GM19372 (cell line): ENCODE results near the gene KLHL22.
"Not testable (repeated sequence)": the region's sequence is repeated elsewhere in the genome, so short reads cannot be mapped to it uniquely, and the experiment has no call there.

ENCODE experiments used
- ATAC-seq: cut with Tn5 transposase; IDR thresholded peaks from one replicate; pipeline ENCODE4 v1.9.1; 2021; ENCODE audit warnings: mild to moderate bottlenecking, low read depth, moderate library complexity; ENCODE audit not compliant: unreplicated experiment

The KLHL22 gene

GRCh38 chr22:20423906-20424551 is 71.6 kb downstream of the KLHL22 start:
- no peak for ATAC-seq

DNA sequence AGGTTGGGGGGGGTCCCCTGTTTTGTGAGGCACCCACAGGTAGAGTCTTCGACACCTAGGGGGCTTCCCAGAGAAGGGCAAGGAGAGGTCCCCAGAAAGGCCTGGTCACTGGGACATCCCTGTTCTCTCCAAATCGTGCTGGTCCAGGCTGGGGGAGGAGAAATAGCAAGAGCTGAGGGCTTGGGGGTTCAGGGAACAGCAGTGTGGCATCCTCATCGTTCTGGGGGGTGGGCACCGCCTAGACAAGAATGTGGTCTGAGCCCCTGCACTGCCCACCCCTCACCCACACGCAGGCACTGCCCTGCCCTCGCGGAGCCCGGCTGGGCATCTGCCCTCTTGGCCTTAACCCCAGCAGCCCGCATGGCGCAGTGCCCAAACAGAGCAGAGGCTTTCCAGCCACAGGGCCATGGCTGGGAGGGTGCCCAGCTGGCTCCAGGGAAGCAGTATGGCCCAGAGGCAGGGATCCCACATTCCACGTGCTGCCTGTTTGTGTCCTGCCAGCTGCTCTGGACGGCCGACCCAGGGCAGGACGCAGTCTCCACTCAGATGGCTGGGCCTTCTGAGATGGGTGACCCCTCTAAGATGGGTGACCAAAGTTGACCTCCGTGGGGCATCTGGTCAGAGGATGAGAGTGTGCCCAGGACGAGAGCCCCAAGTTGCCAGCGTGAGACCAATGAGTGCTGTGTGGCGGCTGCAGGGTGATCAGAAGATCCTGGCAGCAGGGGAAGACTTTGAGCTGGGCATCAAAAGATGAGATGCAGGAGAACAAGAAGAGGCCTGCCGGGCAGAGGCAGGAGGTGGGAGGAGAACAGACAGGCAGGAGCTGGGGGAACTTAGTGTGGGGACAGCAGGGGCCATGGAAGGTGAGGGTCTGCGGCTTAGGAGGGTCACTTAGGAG is 72.3 kb downstream of the KLHL22 start:
- no peak for ATAC-seq

GRCh38 chr22:20422271-20423007 is 73.2 kb downstream of the KLHL22 start:
- no peak for ATAC-seq

- ATAC-seq = no peak
These were observed 74.1 kb downstream of the KLHL22 start for GRCh38 chr22:20421507-20421874.

- no peak for ATAC-seq
These were observed 75.3 kb downstream of the KLHL22 start for GRCh38 chr22:20420157-20420842.

DNA sequence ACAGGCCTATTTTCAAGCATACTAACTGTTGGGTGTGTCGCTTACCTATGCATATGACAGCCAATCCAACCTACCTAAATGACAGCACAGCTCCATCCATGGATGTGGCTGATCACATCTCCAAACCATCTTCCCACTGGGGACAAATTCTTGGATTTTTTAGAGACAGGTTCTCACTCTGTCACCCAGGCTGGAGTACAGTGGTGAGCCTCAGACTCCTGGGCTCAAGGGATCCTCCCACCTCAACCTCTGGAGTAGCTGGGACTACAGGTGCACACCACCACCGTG is 76.0 kb downstream of the KLHL22 start:
- no peak for ATAC-seq

DNA sequence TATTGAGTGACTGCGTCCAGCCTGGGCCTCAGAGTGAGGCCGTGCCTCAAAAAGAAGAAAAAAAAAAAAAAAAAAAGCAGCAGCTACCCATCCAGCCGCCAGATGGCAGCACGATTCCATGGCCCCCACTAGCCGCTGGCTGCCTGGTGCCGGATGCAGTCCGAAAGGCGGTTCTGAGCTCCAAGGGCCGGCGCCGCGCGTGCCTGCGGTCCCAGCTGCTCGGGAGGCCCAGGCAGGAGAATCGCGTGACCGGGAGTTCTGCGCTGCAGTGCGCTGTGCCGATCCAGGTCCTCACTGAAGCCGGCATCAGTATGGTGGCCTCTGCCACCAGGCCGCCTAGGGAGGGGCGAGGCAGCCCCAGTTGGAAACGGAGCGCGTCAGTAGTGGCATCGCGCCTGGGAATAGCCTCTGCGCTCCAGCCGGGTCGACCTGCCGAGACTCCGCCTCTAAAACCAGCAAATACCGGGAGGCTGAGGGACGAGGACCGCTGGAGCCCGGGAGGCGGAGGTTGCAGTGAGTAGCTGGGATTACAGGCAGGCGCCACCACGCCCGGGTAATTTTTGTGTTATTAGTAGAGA is 77.3 kb downstream of the KLHL22 start:
- ATAC-seq = no peak

GRCh38 chr22:20415699-20416098 is 79.9 kb downstream of the KLHL22 start:
- ATAC-seq = not testable (repeated sequence)

- ATAC-seq = not testable (repeated sequence)
These were observed 80.4 kb downstream of the KLHL22 start for GRCh38 chr22:20415241-20415640.

DNA sequence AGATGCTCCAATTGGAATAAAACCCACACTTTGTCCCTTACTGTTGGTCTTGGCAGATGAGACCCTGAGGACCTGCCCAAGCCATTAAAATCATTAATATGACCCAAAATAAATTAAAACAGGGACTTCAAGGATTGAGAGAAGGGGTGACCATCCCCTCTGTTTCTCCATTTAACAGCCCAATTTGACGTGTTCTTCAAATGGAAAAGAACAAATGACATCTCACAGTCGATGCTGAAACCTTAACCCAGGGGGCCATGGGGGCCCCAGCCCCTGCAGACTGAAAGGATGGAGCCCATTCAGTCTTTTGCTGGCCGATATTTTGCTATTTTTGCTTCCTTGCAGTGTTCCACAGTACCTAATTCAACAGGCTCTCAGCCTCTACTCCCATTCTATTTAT is 81.1 kb downstream of the KLHL22 start:
- no peak for ATAC-seq

DNA sequence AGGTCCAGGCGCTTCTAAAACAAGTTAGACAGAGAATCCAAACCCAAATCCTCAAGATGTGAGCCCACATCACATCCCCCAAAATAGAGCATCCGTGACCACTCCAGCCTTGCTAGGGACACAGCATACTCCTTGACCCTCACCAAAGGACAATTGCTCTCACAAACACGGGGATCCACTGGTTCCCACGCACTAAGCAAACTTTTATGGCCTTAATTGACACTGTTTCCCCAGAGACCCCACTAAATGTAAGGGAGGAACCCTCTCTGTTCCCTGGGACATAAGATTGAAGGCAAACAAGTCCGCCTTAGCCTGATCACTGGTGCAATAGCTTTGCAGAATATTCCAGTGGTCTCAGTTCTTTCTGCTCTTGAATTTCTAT is 81.5 kb downstream of the KLHL22 start:
- no peak for ATAC-seq

DNA sequence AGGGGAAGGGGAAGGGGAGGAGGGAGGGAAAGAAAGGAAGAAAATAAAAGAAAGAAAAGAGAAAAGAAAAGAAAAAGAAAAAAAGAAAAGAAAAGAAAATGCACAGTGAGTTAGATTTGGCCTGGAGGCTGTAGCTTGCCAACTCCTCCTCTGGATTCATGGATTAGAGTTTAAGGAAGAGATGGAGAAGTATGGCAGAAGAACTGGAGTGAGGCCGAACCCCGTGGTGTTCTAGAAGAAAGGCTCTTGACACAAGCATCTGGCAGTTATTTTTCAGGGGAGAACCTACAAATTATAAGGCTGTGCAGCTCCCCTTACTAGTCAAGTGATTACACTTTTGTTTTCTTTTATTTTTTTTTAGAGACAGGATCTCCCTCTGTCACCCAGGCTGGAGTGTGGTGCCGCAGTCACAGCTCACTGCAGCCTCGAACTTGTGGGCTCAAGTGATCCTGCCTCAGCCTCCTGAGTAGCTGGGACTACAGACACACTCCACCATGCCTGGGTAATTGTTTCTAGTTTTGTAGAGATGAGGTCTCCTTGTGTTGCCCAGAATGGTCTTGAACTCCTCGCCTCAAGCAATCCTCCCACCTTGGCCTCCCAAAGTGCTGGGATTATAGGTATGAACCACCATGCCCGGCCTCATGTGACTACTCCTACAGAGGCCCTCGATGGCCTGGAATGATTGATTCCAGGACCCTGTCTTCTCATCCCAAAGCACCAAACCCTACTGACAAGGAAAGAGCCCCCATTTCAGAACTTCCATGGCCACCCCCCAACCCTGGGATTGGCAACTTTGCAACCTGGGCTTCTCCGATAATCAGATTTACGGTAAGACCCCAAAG is 82.2 kb downstream of the KLHL22 start:
- ATAC-seq = no peak

- ATAC-seq = no peak
These were observed 83.0 kb downstream of the KLHL22 start for GRCh38 chr22:20412474-20413216.

DNA sequence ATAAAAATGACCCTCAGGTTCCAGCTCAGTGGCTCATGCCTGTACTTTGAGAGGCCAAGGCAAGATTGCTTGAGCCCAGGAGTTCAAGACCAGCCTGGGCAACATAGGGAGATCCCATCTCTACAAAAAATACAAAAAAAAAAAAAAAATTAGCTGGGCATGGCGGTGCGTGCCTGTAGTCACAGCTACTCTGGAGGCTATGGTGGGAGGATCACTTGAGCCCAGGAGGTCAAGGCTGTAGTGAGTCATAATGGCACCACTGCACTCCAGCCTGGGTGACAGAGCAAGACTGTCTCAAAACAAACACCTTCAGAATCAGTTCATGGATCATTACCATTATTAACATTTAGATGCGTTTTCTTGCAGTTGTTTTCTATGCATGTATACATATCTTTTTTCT is 86.2 kb downstream of the KLHL22 start:
- not testable (repeated sequence) for ATAC-seq

GRCh38 chr22:20408891-20409290 is 86.7 kb downstream of the KLHL22 start:
- no peak for ATAC-seq

DNA sequence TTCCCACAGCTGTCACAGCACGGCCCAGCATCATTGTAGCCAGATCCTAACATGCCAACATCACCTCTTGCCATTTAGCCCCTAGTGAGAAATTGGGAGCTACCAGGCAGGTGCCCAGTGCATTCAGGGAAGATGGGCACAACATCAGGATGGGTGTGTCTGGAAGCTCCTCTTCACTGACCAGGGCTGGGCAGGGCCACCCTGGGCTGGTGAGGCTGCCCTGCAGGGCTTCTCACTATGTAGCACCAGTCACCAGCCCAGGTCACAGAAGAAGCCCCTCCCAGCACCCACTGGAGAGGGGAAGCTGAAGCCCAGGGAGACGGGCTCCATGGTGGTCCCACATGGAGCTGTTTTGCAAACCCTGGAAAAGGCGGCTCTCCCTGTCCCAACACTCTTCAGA is 87.8 kb downstream of the KLHL22 start:
- no peak for ATAC-seq

GRCh38 chr22:20406686-20407408 is 88.7 kb downstream of the KLHL22 start:
- no peak for ATAC-seq

DNA sequence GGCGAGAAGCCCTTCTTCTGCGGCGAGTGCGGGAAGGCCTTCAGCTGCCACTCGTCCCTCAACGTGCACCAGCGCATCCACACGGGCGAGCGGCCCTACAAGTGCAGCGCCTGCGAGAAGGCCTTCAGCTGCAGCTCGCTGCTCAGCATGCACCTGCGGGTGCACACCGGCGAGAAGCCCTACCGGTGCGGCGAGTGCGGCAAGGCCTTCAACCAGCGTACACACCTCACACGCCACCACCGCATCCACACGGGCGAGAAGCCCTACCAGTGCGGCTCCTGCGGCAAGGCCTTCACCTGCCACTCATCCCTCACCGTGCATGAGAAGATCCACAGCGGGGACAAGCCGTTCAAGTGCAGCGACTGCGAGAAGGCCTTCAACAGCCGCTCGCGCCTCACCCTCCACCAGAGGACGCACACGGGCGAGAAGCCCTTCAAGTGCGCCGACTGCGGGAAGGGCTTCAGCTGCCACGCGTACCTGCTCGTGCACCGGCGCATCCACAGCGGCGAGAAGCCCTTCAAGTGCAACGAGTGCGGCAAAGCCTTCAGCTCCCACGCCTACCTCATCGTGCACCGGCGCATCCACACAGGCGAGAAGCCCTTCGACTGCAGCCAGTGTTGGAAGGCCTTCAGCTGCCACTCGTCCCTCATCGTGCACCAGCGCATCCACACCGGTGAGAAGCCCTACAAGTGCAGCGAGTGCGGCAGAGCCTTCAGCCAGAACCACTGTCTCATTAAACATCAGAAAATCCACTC is 89.5 kb downstream of the KLHL22 start:
- ATAC-seq = no peak
